GM12872 (cell line): Measurements from ENCODE around the gene CNTNAP4.

Experiments used
- CTCF ChIP-seq: IDR thresholded peaks from 3 replicates; pipeline ENCODE4 v1.5.1; 2011; ENCODE audit warnings: low read depth, mild to moderate bottlenecking, low read length, moderate library complexity; ENCODE audit not compliant: insufficient read depth

The CNTNAP4 gene

GRCh38 chr16:76276745-76277438, at the start of gene CNTNAP4:
Gene CNTNAP4 (plus strand): TSS chr16:76277401. CDS start chr16:76277663, 262 bp downstream.
- no peak for TF ChIP-seq CTCF

- no peak for TF ChIP-seq CTCF
Measured at GRCh38 chr16:76228546-76229146, 48.6 kb upstream of the CNTNAP4 start.

GRCh38 chr16:76232704-76233103, 44.5 kb upstream of the CNTNAP4 start:
- no peak for TF ChIP-seq CTCF

GRCh38 chr16:76235025-76235424, 42.2 kb upstream of the CNTNAP4 start:
- TF ChIP-seq CTCF = no peak

- TF ChIP-seq CTCF = no peak
Measured at GRCh38 chr16:76235426-76235825, 41.8 kb upstream of the CNTNAP4 start.

GRCh38 chr16:76237471-76237870, 39.7 kb upstream of the CNTNAP4 start:
- TF ChIP-seq CTCF = no peak

- TF ChIP-seq CTCF = no peak
Measured at GRCh38 chr16:76241755-76242154, 35.4 kb upstream of the CNTNAP4 start.
